HK-2 (cell line): ENCODE results near the gene SERPINI1.
A peak's percentile ranks its signal among the peaks of the same experiment; 100 is the strongest.

Source experiments
- DNase-seq: peaks from one replicate; pipeline ENCODE4 v3.0.0-alpha.2; 2018; ENCODE audit not compliant: unreplicated experiment

The SERPINI1 gene

GRCh38 chr3:167734498-167735232, 856 bp upstream of the SERPINI1 start, which contains the start of gene PDCD10:
Gene PDCD10 (minus strand): TSS chr3:167734892. CDS start chr3:167720157, 14,735 bp downstream.
- DNase-seq: peak; percentile 99

- DNase-seq: no peak
Observed at GRCh38 chr3:167736264-167736787, 805 bp downstream of the SERPINI1 start.

GRCh38 chr3:167736997-167737396, 1.5 kb downstream of the SERPINI1 start:
- no peak for DNase-seq

GRCh38 chr3:167738037-167738436, 2.5 kb downstream of the SERPINI1 start:
- no peak for DNase-seq

- DNase-seq: no peak
Observed at GRCh38 chr3:167739190-167739810, 3.8 kb downstream of the SERPINI1 start.

GRCh38 chr3:167740961-167741587, 5.6 kb downstream of the SERPINI1 start:
- peak; percentile 14 for DNase-seq

GRCh38 chr3:167742338-167742737, 6.8 kb downstream of the SERPINI1 start:
- no peak for DNase-seq

- DNase-seq: no peak
Observed at GRCh38 chr3:167743799-167744198, 8.3 kb downstream of the SERPINI1 start.

- DNase-seq: no peak
Observed at GRCh38 chr3:167749209-167749608, 13.7 kb downstream of the SERPINI1 start.

- DNase-seq: no peak
Observed at GRCh38 chr3:167749728-167750127, 14.2 kb downstream of the SERPINI1 start.

GRCh38 chr3:167750272-167750971, 14.9 kb downstream of the SERPINI1 start:
- no peak for DNase-seq

- DNase-seq: no peak
Observed at GRCh38 chr3:167754049-167754448, 18.5 kb downstream of the SERPINI1 start.

- DNase-seq: no peak
Observed at GRCh38 chr3:167761302-167761701, 25.8 kb downstream of the SERPINI1 start.

- no peak for DNase-seq
Observed at GRCh38 chr3:167762296-167762695, 26.8 kb downstream of the SERPINI1 start.

GRCh38 chr3:167772992-167773391, 37.5 kb downstream of the SERPINI1 start:
- DNase-seq: no peak

- DNase-seq: no peak
Observed at GRCh38 chr3:167773584-167773983, 38.1 kb downstream of the SERPINI1 start.

- no peak for DNase-seq
Observed at GRCh38 chr3:167776066-167776685, 40.7 kb downstream of the SERPINI1 start.

- DNase-seq: no peak
Observed at GRCh38 chr3:167777356-167777755, 41.8 kb downstream of the SERPINI1 start.

GRCh38 chr3:167780214-167780883, 44.8 kb downstream of the SERPINI1 start:
- DNase-seq: no peak

GRCh38 chr3:167783781-167784180, 48.3 kb downstream of the SERPINI1 start:
- no peak for DNase-seq

- no peak for DNase-seq
Observed at GRCh38 chr3:167785790-167786189, 50.3 kb downstream of the SERPINI1 start.
